Stimulated activated naive B cell treated with anti-CD40 and anti-IgM and Interleukin-4, amounts not matched to agents 10 μg/mL and 1 μg/mL and 100 μg/mL, for 72 hours (primary cell): Measurements from ENCODE around the gene TMEM158.

Experiments
- ATAC-seq, 2 donors: fragments of 150-1000 bp; cut with Tn5 transposase; replicated peaks; 2 replicates each; pipeline ENCODE4 v1.10.0; 2021; ENCODE audit warnings: moderate library complexity in 1 of 2
- DNase-seq: peaks from one replicate; pipeline ENCODE4 v3.0.0; 2021
- H3K27ac Mint-ChIP-seq: one replicate; pipeline ENCODE4 v1.8.0; 2022; ENCODE audit warnings: mild to moderate bottlenecking, mixed read lengths
- H3K27me3 Mint-ChIP-seq, 2 donors: one replicate each; pipeline ENCODE4 v1.8.0; 2022; ENCODE audit warnings: mixed read lengths in 2 of 2
- H3K36me3 Mint-ChIP-seq, 2 donors: one replicate each; pipeline ENCODE4 v1.8.0; 2022; ENCODE audit warnings: mixed read lengths in 2 of 2, mild to moderate bottlenecking in 1 of 2
- H3K4me1 Mint-ChIP-seq, 2 donors: one replicate each; pipeline ENCODE4 v1.8.0; 2022; ENCODE audit warnings: mixed read lengths in 2 of 2, mild to moderate bottlenecking in 1 of 2
- H3K4me3 Mint-ChIP-seq, 2 donors: one replicate each; pipeline ENCODE4 v1.8.0; 2022; ENCODE audit warnings: mild to moderate bottlenecking in 2 of 2, mixed read lengths in 2 of 2, moderate library complexity in 1 of 2
- H3K9me3 Mint-ChIP-seq, 2 donors: one replicate each; pipeline ENCODE4 v1.8.0; 2022; ENCODE audit warnings: mixed read lengths in 2 of 2, mild to moderate bottlenecking in 1 of 2

TMEM158 gene

GRCh38 chr3:45246241-45246640 lies 20.2 kb upstream of the TMEM158 start:
- ATAC-seq (no peak), DNase-seq (no peak)
- no peaks in the 10 kb centered on the region for H3K4me1 Mint-ChIP-seq
- H3K27me3 Mint-ChIP-seq, result peaks cover 11 to 14% of the 10 kb centered on the region in 2 donors
- H3K4me3 Mint-ChIP-seq, result no peak overlapping the region
- no peaks in the 10 kb centered on the region for H3K36me3 Mint-ChIP-seq
- H3K9me3 Mint-ChIP-seq, result no peaks in the 10 kb centered on the region
- no peak overlapping the region for H3K27ac Mint-ChIP-seq

DNA sequence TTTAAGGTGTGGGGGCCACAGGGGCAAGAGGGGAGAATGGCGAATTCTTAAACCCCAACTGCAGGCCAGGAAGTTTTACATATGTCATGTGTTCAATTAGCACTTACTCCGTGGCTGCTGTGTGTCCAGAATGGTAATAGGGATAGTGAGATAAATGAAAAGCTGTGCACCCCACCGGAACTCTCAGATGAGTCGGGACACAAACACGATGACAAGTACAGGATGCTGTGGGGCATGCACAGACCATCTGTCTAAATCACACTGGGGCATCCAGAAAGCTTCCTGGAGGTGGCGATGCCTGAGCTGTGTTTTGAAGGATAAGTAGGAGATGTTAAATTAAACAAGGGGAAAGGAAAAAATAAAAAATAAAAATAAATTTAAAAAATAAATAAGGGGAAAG lies 18.3 kb upstream of the TMEM158 start:
- Mint-ChIP-seq H3K4me3 (no peak overlapping the region), H3K9me3 (no peaks in the 10 kb centered on the region), H3K4me1 (no peaks in the 10 kb centered on the region), H3K27me3 (peaks cover 17 to 27% of the 10 kb centered on the region in 2 donors), H3K27ac (no peak overlapping the region), H3K36me3 (no peaks in the 10 kb centered on the region)
- ATAC-seq (no peak), DNase-seq (no peak)

GRCh38 chr3:45241206-45241605 lies 15.1 kb upstream of the TMEM158 start:
- Mint-ChIP-seq H3K9me3 (no peaks in the 10 kb centered on the region), H3K27ac (no peak overlapping the region), H3K36me3 (no peaks in the 10 kb centered on the region), H3K27me3 (peaks cover 20 to 27% of the 10 kb centered on the region in 2 donors), H3K4me1 (no peaks in the 10 kb centered on the region), H3K4me3 (no peak overlapping the region)
- no peak for ATAC-seq
- DNase-seq, result no peak

DNA sequence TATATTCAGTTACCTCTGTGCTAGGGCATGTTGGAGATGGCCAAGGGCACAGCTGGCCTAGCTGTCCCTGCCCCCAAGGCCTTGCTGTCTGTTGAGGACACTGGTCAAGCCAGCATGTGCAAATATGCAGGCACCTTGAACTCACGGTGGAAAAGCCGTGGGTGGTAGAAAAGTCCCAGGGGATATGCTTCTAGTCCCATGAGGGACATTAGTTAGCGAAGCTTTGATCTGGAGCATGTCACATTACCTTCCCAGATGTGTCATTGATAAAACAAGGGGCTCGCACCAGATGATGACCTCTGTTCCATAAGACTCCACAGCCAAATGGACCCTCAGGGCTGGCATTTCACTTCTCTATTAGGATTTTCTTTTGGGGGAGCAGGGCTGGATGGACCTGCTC lies 14.2 kb upstream of the TMEM158 start:
- no peak for ATAC-seq
- Mint-ChIP-seq H3K4me3 (no peak overlapping the region), H3K4me1 (no peaks in the 10 kb centered on the region), H3K9me3 (peaks cover 0 to 5% of the 10 kb centered on the region in 2 donors), H3K36me3 (peaks cover 0 to 4% of the 10 kb centered on the region in 2 donors), H3K27ac (no peak overlapping the region), H3K27me3 (peaks cover 20 to 32% of the 10 kb centered on the region in 2 donors)
- DNase-seq, result no peak

DNA sequence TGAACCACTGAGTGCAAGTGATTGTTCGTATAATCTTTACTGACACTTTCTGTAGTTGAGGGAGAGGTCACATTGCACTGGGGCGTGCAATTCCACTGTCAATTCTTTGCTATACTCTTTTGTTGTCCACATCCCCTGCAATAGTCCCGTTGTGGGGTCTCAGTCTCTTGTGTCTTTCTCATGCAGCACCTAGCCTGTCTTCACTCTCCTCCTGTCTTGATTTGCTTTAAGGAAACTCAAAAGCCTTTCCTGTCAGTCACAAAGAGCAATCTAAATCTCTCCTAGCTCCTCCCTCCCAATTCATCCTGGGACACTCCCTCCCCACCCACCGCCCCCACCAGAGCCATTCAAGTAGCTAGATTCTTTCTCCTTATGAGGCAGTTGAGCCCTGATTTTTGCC lies 13.2 kb upstream of the TMEM158 start:
- peaks cover 0 to 4% of the 10 kb centered on the region in 2 donors for H3K36me3 Mint-ChIP-seq

DNA sequence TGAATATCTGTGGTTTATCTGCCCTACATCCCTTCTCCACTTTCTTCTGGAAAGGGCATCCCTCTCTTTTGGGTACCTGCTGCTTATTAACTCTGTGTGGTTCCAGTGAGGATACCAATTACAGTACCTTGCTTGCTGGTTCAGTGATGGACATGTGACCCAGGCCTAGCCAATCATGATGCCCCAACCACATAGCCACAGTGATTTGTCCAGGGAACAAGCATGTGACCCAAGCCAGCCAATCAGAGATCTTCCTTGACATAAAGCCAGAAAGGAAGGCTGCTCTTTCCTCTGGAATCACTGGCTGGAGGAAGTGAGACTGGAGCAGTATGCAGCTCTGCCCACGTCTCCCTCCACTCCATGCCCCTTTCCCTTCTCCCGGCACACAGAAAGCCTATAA lies 10.9 kb upstream of the TMEM158 start:
- DNase-seq (no peak), ATAC-seq (no peak)
- Mint-ChIP-seq H3K9me3 (peaks cover 0 to 6% of the 10 kb centered on the region in 2 donors), H3K4me3 (no peak overlapping the region), H3K4me1 (no peaks in the 10 kb centered on the region), H3K27me3 (peaks cover 12 to 31% of the 10 kb centered on the region in 2 donors), H3K27ac (no peak overlapping the region), H3K36me3 (peaks cover 0 to 4% of the 10 kb centered on the region in 2 donors)

More for the DNA sequence above, 13.2 kb upstream of the TMEM158 start:
- Mint-ChIP-seq H3K27ac (no peak overlapping the region), H3K4me1 (no peaks in the 10 kb centered on the region), H3K9me3 (peaks cover 0 to 6% of the 10 kb centered on the region in 2 donors), H3K27me3 (peaks cover 19 to 39% of the 10 kb centered on the region in 2 donors), H3K4me3 (no peak overlapping the region)
- ATAC-seq, result no peak
- DNase-seq, result no peak

- ATAC-seq, result no peak
- H3K27ac Mint-ChIP-seq, result no peak overlapping the region
Measured at GRCh38 chr3:45235409-45235808, 9.3 kb upstream of the TMEM158 start.

DNA sequence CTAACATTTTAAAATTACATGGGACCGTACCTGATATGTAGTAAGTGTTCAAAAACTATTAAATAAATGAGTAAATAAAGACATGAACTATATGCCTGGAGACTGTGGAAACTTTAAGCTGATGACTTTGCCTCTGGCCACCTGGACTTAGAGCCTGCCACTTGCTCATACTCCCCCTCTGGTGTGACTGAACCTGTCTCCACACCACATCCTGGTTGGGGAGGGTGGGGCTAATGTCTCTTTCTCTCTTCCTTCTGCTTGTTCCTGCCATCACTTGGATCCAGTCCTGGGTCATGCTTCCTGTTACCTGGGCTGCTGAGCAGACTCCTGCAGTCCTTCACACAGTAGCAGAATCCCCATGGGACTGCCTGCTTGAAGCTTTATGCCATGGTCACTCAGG lies 8.2 kb upstream of the TMEM158 start:
- no peaks in the 10 kb centered on the region for H3K4me1 Mint-ChIP-seq
- H3K27me3 Mint-ChIP-seq, result peaks cover 25 to 44% of the 10 kb centered on the region in 2 donors
- H3K36me3 Mint-ChIP-seq, result peaks cover 0 to 4% of the 10 kb centered on the region in 2 donors
- H3K4me3 Mint-ChIP-seq, result no peak overlapping the region
- H3K9me3 Mint-ChIP-seq, result peaks cover 0 to 6% of the 10 kb centered on the region in 2 donors
- H3K27ac Mint-ChIP-seq, result no peak overlapping the region
- DNase-seq (no peak), ATAC-seq (no peak)

More at GRCh38 chr3:45235409-45235808, 9.3 kb upstream of the TMEM158 start:
- no peak for DNase-seq
- Mint-ChIP-seq H3K36me3 (peaks cover 0 to 4% of the 10 kb centered on the region in 2 donors), H3K9me3 (peaks cover 0 to 6% of the 10 kb centered on the region in 2 donors), H3K4me1 (no peaks in the 10 kb centered on the region), H3K4me3 (no peak overlapping the region), H3K27me3 (peaks cover 18 to 39% of the 10 kb centered on the region in 2 donors)

DNA sequence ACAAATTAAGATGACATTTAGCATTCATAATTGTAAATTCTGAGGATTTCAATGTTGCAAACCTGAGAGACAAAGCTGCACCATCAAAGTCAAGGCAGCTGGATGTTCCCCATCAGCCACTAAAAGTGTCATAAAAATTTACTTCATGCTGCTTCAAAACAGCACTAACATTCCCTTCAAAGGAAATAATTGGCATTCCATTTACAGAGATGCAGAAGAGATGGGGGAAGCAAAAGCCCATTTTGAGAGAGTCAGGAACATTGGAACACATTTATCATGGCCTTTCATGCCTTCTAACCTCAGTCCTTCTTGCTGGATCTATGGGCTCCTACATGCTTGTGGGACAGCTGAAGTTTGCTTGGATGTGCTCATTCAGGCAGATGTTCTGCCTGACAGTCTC lies 6.4 kb upstream of the TMEM158 start:
- no peaks in the 10 kb centered on the region for H3K4me1 Mint-ChIP-seq
- H3K27me3 Mint-ChIP-seq, result peaks cover 37 to 59% of the 10 kb centered on the region in 2 donors
- ATAC-seq (no peak), DNase-seq (no peak)
- H3K9me3 Mint-ChIP-seq, result peaks cover 0 to 6% of the 10 kb centered on the region in 2 donors
- H3K27ac Mint-ChIP-seq, result no peak overlapping the region
- H3K4me3 Mint-ChIP-seq, result no peak overlapping the region
- H3K36me3 Mint-ChIP-seq, result peaks cover 0 to 4% of the 10 kb centered on the region in 2 donors

DNA sequence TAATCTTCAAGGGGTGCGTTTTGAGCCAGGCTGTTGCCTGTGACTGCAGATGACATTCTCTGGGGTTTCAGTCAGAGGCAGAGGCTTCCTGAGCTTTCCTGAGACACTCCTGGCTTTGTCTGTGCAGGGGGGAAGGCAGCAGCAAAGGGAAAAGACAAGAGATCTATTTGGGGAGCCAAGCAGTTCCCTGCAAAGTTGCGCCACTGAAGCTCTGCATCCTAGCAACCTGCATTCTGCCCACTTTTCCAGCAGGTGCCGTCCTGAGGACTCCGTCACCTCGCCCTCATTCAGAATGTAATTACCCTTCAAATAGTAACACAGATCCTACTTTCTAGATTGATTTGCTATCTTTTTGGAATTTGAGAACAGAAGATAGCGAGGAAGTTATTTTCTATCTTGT lies 1.9 kb upstream of the TMEM158 start:
- Mint-ChIP-seq H3K36me3 (no peaks in the 10 kb centered on the region), H3K27ac (no peak overlapping the region), H3K4me1 (peaks cover 5 to 14% of the 10 kb centered on the region in 2 donors), H3K27me3 (peaks cover 58 to 71% of the 10 kb centered on the region in 2 donors), H3K9me3 (no peaks in the 10 kb centered on the region), H3K4me3 (no peak overlapping the region)
- DNase-seq (no peak), ATAC-seq (no peak)

GRCh38 chr3:45227071-45227820 lies 1.2 kb upstream of the TMEM158 start:
- Mint-ChIP-seq H3K4me3 (peak overlapping the region in 1 of 2 donors; percentile 59), H3K27ac (no peak overlapping the region), H3K36me3 (no peaks in the 10 kb centered on the region), H3K9me3 (no peaks in the 10 kb centered on the region), H3K4me1 (peaks cover 5 to 14% of the 10 kb centered on the region in 2 donors), H3K27me3 (peaks cover 65 to 78% of the 10 kb centered on the region in 2 donors)
- DNase-seq, result no peak
- ATAC-seq, result no peak

DNA sequence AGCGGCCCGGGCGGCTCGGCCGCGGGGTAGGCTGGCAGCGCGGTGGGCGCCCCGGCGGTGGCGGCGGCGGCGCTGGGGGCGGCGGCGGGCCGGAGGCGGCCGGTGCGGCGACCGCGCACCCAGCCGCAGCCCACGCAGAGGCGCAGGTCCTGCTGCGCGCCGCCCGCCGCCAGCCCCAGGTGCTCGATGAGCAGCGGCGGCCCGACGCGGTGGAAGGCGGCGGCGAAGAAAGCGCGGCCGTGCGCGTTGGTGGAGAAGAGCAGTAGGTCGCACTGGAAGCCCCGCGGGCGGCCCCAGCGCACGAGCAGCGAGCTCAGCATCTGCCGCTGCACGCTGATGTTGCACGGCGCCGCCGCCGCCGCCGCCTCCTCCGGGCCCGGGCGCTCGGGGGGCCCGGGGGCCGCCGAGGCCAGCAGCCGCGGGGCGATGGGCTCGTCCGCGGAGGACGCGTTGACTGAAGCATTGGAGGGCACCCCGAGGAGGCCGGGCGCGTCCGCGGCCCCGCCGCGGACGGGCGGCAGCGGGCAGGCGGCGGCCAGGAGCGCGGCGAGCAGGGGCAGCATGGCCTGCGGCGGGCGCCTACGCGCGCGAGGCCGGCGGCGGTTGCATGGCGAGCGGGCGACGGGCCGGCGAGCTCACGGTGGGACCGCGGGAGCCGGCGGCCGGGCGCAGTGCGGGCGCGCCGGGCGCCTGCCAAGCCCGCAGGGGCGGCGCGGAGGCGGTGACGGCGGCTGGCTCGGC lies 452 bp downstream of the TMEM158 start:
- DNase-seq, result peak; percentile 4
- no peak overlapping the region for H3K27ac Mint-ChIP-seq
- H3K4me1 Mint-ChIP-seq, result peaks cover 5 to 14% of the 10 kb centered on the region in 2 donors
- no peaks in the 10 kb centered on the region for H3K9me3 Mint-ChIP-seq
- ATAC-seq, result peak; percentile 50 to 59
- peaks cover 68 to 75% of the 10 kb centered on the region in 2 donors for H3K27me3 Mint-ChIP-seq
- H3K36me3 Mint-ChIP-seq, result no peaks in the 10 kb centered on the region
- peak overlapping the region; percentile 41 to 79 for H3K4me3 Mint-ChIP-seq

GRCh38 chr3:45224824-45225464 lies 1.1 kb downstream of the TMEM158 start:
- Mint-ChIP-seq H3K4me3 (peak overlapping the region; percentile 79 to 83), H3K27me3 (peaks cover 69 to 73% of the 10 kb centered on the region in 2 donors), H3K9me3 (no peaks in the 10 kb centered on the region), H3K36me3 (no peaks in the 10 kb centered on the region), H3K4me1 (peaks cover 5 to 14% of the 10 kb centered on the region in 2 donors), H3K27ac (peak overlapping the region; percentile 67)
- ATAC-seq (peak; percentile 31 to 44), DNase-seq (peak; percentile 10)
